Brain microvascular endothelial cell (primary cell): ENCODE measurements around the gene KAT2A.

Experiments used
- DNase-seq: peaks from one replicate; pipeline ENCODE4 v3.0.0-alpha.2; 2020
- H3K27ac ChIP-seq: fragments of 250-450 bp; sonication (Bioruptor Pico); 2 replicates; pipeline ENCODE4 v1.5.1; 2020; ENCODE audit warnings: mild to moderate bottlenecking, moderate library complexity
- H3K27me3 ChIP-seq: fragments of 250-450 bp; sonication (Bioruptor Pico); replicated peaks from 2 replicates; pipeline ENCODE4 v1.5.1; 2020; ENCODE audit warnings: mild to moderate bottlenecking
- H3K36me3 ChIP-seq: fragments of 250-450 bp; sonication (Bioruptor Pico); replicated peaks from 2 replicates; pipeline ENCODE4 v1.5.1; 2020; ENCODE audit warnings: mild to moderate bottlenecking
- H3K4me3 ChIP-seq: 2 replicates; pipeline ENCODE4 v1.5.1; 2011; ENCODE audit warnings: low read depth, mild to moderate bottlenecking, control low read depth, low read length, moderate library complexity
- CTCF ChIP-seq: IDR thresholded peaks from 2 replicates; pipeline ENCODE4 v1.5.1; 2011; ENCODE audit warnings: low read depth, mild to moderate bottlenecking, moderate library complexity, low read length, control low read depth, inconsistent platforms; ENCODE audit errors: missing control alignments
- in situ Hi-C: cut with HindIII; loops from 2 replicates; pipeline ENCODE4 v1.10.0; 2017; ENCODE audit warnings: low sequenced_read_pairs, low pct_ligation_motif_present

The KAT2A gene

GRCh38 chr17:42071810-42072209, 49.4 kb downstream of the KAT2A start:
- peaks cover 12% of the 10 kb centered on the region for H3K27me3 ChIP-seq
- H3K27ac ChIP-seq = no peak overlapping the region
- H3K36me3 ChIP-seq = no peaks in the 10 kb centered on the region
- no peak overlapping the region for H3K4me3 ChIP-seq
- in situ Hi-C loops = no loop called here
- TF ChIP-seq CTCF = no peak
- DNase-seq = no peak

DNA sequence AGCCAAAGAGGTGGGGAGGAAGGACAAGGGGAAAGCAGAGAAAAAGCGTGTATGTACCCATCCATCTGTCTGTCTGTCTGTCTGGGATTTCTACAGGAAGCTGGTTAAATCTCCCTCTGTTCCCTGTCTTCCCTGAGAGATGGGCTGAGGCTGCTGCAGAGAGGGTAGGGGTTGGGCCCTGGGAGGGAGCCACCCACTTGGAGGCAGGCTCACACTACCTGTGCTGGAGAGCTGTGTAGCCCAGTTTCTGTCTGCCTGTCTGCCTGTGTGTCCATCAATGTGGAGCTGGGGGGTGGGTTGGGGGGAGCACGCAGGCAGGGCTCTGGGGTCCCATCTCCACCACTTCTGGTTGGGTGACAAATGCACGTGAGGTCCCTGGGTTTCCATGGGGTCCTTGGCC, 52.2 kb downstream of the KAT2A start:
- Histone ChIP-seq H3K4me3 (no peak overlapping the region), H3K36me3 (no peaks in the 10 kb centered on the region), H3K27ac (no peak overlapping the region), H3K27me3 (peaks cover 12% of the 10 kb centered on the region)
- in situ Hi-C loops = no loop called here
- no peak for TF ChIP-seq CTCF
- DNase-seq = no peak

- DNase-seq = peak; percentile 46
- Histone ChIP-seq H3K36me3 (no peaks in the 10 kb centered on the region), H3K27ac (no peak overlapping the region), H3K4me3 (no peak overlapping the region), H3K27me3 (peaks cover 11% of the 10 kb centered on the region)
- TF ChIP-seq CTCF = peak; percentile 95
- in situ Hi-C loops = no loop called here
Measured at GRCh38 chr17:42067371-42068091, 53.6 kb downstream of the KAT2A start.

GRCh38 chr17:42065201-42065600, 56.0 kb downstream of the KAT2A start:
- in situ Hi-C loops = no loop called here
- DNase-seq = no peak
- no peak overlapping the region for H3K27ac ChIP-seq
- TF ChIP-seq CTCF = no peak
- H3K36me3 ChIP-seq = no peaks in the 10 kb centered on the region
- no peaks in the 10 kb centered on the region for H3K27me3 ChIP-seq
- no peak overlapping the region for H3K4me3 ChIP-seq
